IMR-90 (cell line): ENCODE measurements around the gene CDH23.

ENCODE experiments used
- CTCF ChIP-seq: conservative IDR thresholded peaks from 2 replicates; pipeline ENCODE4 v1.5.1; 2012; ENCODE audit warnings: mild to moderate bottlenecking, low read depth, low read length, improper control_type of control experiment
- RFX5 ChIP-seq: IDR thresholded peaks from 2 replicates; pipeline ENCODE4 v1.8.0; 2012; ENCODE audit warnings: low read depth, mild to moderate bottlenecking, low read length, moderate library complexity

GRCh38 chr10:71664585-71664984, 267.9 kb downstream of the CDH23 start:
- TF ChIP-seq RFX5 (no peak), CTCF (no peak)
